ENCODE results near the gene TRIM65.

Gene TRIM65

GRCh38 chr17:75878174-75878998, 18.4 kb downstream of the TRIM65 start, which contains the start of gene TRIM47:
Gene TRIM47, minus strand, starts transcription at chr17:75878581. Its CDS starts 33 bp downstream, at chr17:75878548.
- H3K9me3 ChIP-seq (ENCODE audit: low read depth, low read length), result no peaks in the 10 kb centered on the region
- no peak for TF ChIP-seq POLR2AphosphoS5 (IDR thresholded peaks at IDR 0.05; ENCODE audit: borderline replicate concordance, low read depth, low read length)
- no peak for TF ChIP-seq EZH2 (IDR thresholded peaks at IDR 0.05)
- TF ChIP-seq FOXP2 (optimal IDR thresholded peaks at IDR 0.05; ENCODE audit: control extremely low read depth, extremely low read length, insufficient read depth), result no peak
- DNase-seq (ENCODE audit: low read depth, low spot score), result no peak
- H3K27ac ChIP-seq, result no peak within 1 kb of the TSS
- H3K4me3 ChIP-seq, result no peak within 1 kb of the TSS
- H3K36me3 ChIP-seq (ENCODE audit: insufficient read depth, low read length), result no peaks in the 10 kb centered on the region
- H3K9ac ChIP-seq (ENCODE audit: insufficient read length), result no peak within 1 kb of the TSS

GRCh38 chr17:75877752-75878173, 19.0 kb downstream of the TRIM65 start:
- H3K27ac ChIP-seq, result no peak overlapping the region
- no peak overlapping the region for H3K9ac ChIP-seq (ENCODE audit: insufficient read length)
- TF ChIP-seq FOXP2 (optimal IDR thresholded peaks at IDR 0.05; ENCODE audit: control extremely low read depth, extremely low read length, insufficient read depth), result no peak
- TF ChIP-seq EZH2 (IDR thresholded peaks at IDR 0.05), result no peak
- TF ChIP-seq POLR2AphosphoS5 (IDR thresholded peaks at IDR 0.05; ENCODE audit: borderline replicate concordance, low read depth, low read length), result no peak

GRCh38 chr17:75876938-75877751, 19.6 kb downstream of the TRIM65 start:
- DNase-seq (ENCODE audit: low read depth, low spot score), result no peak
- Histone ChIP-seq H3K36me3 (ENCODE audit: insufficient read depth, low read length) (no peaks in the 10 kb centered on the region), H3K9me3 (ENCODE audit: low read depth, low read length) (no peaks in the 10 kb centered on the region), H3K27ac (no peak overlapping the region), H3K4me3 (no peak overlapping the region), H3K9ac (ENCODE audit: insufficient read length) (no peak overlapping the region)
- TF ChIP-seq POLR2AphosphoS5 (IDR thresholded peaks at IDR 0.05; ENCODE audit: borderline replicate concordance, low read depth, low read length) (no peak), EZH2 (IDR thresholded peaks at IDR 0.05) (no peak), FOXP2 (optimal IDR thresholded peaks at IDR 0.05; ENCODE audit: control extremely low read depth, extremely low read length, insufficient read depth) (no peak)

More at GRCh38 chr17:75877752-75878173, 19.0 kb downstream of the TRIM65 start:
- no peak for DNase-seq (ENCODE audit: low read depth, low spot score)
- Histone ChIP-seq H3K36me3 (ENCODE audit: insufficient read depth, low read length) (no peaks in the 10 kb centered on the region), H3K4me3 (no peak overlapping the region), H3K9me3 (ENCODE audit: low read depth, low read length) (no peaks in the 10 kb centered on the region)

- no peak for DNase-seq (ENCODE audit: low read depth, low spot score)
- Histone ChIP-seq H3K9me3 (ENCODE audit: low read depth, low read length) (no peaks in the 10 kb centered on the region), H3K4me3 (no peak overlapping the region), H3K36me3 (ENCODE audit: insufficient read depth, low read length) (no peaks in the 10 kb centered on the region), H3K27ac (no peak overlapping the region), H3K9ac (ENCODE audit: insufficient read length) (no peak overlapping the region)
- TF ChIP-seq POLR2AphosphoS5 (IDR thresholded peaks at IDR 0.05; ENCODE audit: borderline replicate concordance, low read depth, low read length) (no peak), FOXP2 (optimal IDR thresholded peaks at IDR 0.05; ENCODE audit: control extremely low read depth, extremely low read length, insufficient read depth) (no peak), EZH2 (IDR thresholded peaks at IDR 0.05) (no peak)
These were observed 20.4 kb downstream of the TRIM65 start for GRCh38 chr17:75876190-75876937.

GRCh38 chr17:75875940-75876189, 20.9 kb downstream of the TRIM65 start:
- no peaks in the 10 kb centered on the region for H3K36me3 ChIP-seq (ENCODE audit: insufficient read depth, low read length)
- H3K27ac ChIP-seq, result no peak overlapping the region
- H3K9ac ChIP-seq (ENCODE audit: insufficient read length), result no peak overlapping the region
- TF ChIP-seq EZH2 (IDR thresholded peaks at IDR 0.05), result no peak
- no peaks in the 10 kb centered on the region for H3K9me3 ChIP-seq (ENCODE audit: low read depth, low read length)
- DNase-seq (ENCODE audit: low read depth, low spot score), result no peak
- no peak overlapping the region for H3K4me3 ChIP-seq

GRCh38 chr17:75875182-75875939, 21.4 kb downstream of the TRIM65 start:
- Histone ChIP-seq H3K9me3 (ENCODE audit: low read depth, low read length) (no peaks in the 10 kb centered on the region), H3K27ac (no peak overlapping the region), H3K4me3 (no peak overlapping the region), H3K9ac (ENCODE audit: insufficient read length) (no peak overlapping the region), H3K36me3 (ENCODE audit: insufficient read depth, low read length) (no peaks in the 10 kb centered on the region)
- no peak for DNase-seq (ENCODE audit: low read depth, low spot score)
- TF ChIP-seq EZH2 (IDR thresholded peaks at IDR 0.05) (no peak), FOXP2 (optimal IDR thresholded peaks at IDR 0.05; ENCODE audit: control extremely low read depth, extremely low read length, insufficient read depth) (no peak), POLR2AphosphoS5 (IDR thresholded peaks at IDR 0.05; ENCODE audit: borderline replicate concordance, low read depth, low read length) (no peak)

- Histone ChIP-seq H3K36me3 (ENCODE audit: insufficient read depth, low read length) (no peaks in the 10 kb centered on the region), H3K9ac (ENCODE audit: insufficient read length) (no peak overlapping the region), H3K9me3 (ENCODE audit: low read depth, low read length) (no peaks in the 10 kb centered on the region), H3K4me3 (no peak overlapping the region), H3K27ac (no peak overlapping the region)
- TF ChIP-seq POLR2AphosphoS5 (IDR thresholded peaks at IDR 0.05; ENCODE audit: borderline replicate concordance, low read depth, low read length), result no peak
- TF ChIP-seq FOXP2 (optimal IDR thresholded peaks at IDR 0.05; ENCODE audit: control extremely low read depth, extremely low read length, insufficient read depth), result no peak
- TF ChIP-seq EZH2 (IDR thresholded peaks at IDR 0.05), result no peak
- DNase-seq (ENCODE audit: low read depth, low spot score), result no peak
These were observed 22.2 kb downstream of the TRIM65 start for GRCh38 chr17:75874323-75875181.
